Thyroid gland (tissue), 4 donors: ENCODE measurements around the gene AVPI1. TPM values are rescaled to one million over a fixed set of nuclear protein-coding genes. Genes with fewer than 3 reads are reported as not detected.
A peak's percentile ranks its signal among the peaks of the same experiment; 100 is the strongest.

Source experiments
- DNase-seq, 2 donors: peaks; one replicate each; pipeline ENCODE4 v3.0.0-alpha.2; 2019
- H3K27ac ChIP-seq, 3 donors: fragments of 200-600 bp; sonication (generic); 1 replicate in 2 of 3; 2 replicates in 1 of 3; pipeline ENCODE4 v1.5.1; 2016 to 2019; ENCODE audit warnings: mild to moderate bottlenecking in 1 of 3, moderate library complexity in 1 of 3
- H3K27me3 ChIP-seq: fragments of 200-600 bp; sonication (generic); one replicate; pipeline ENCODE4 v1.5.1; 2019
- H3K36me3 ChIP-seq, 2 donors: fragments of 200-600 bp; sonication (generic); one replicate each; pipeline ENCODE4 v1.5.1; 2016 to 2019
- H3K4me1 ChIP-seq, 2 donors: fragments of 200-600 bp; sonication (generic); one replicate each; pipeline ENCODE4 v1.5.1; 2017 to 2019
- H3K4me3 ChIP-seq, 3 donors: fragments of 200-600 bp; sonication (generic); replicated peaks in 1 of 3; 1 replicate in 2 of 3; 2 replicates in 1 of 3; pipeline ENCODE4 v1.5.1; 2016; ENCODE audit warnings: mild to moderate bottlenecking in 1 of 3
- H3K9me3 ChIP-seq: fragments of 200-600 bp; sonication (generic); one replicate; pipeline ENCODE4 v1.5.1; 2017
- CTCF ChIP-seq, 6 experiments: fragments of 200-600 bp in 3 of 6; fragments of 450-650 bp in 3 of 6; sonication (generic) in 3 of 6; IDR thresholded peaks; one replicate each; pipeline ENCODE4 v1.5.1; 2016 to 2019; ENCODE audit warnings: antibody characterized with exemption in 6 of 6, mild to moderate bottlenecking in 2 of 6, inconsistent platforms in 1 of 6, moderate library complexity in 1 of 6
- POLR2A ChIP-seq, 2 donors: fragments of 450-650 bp; IDR thresholded peaks; one replicate each; pipeline ENCODE4 v1.6.1; 2017; ENCODE audit warnings: antibody characterized with exemption in 2 of 2, mild to moderate bottlenecking in 2 of 2, moderate library complexity in 1 of 2
- WGBS, 2 donors: methylation state at CpG; one replicate each; pipeline ENCODE4 v1.1.5; 2017; 5-methylcytosine and 5-hydroxymethylcytosine counted together
- intact Hi-C: fragments of 100-400 bp; cut with DNase I; formaldehyde crosslinking; loops from one replicate; pipeline ENCODE4 v1.15.1; 2023
- total RNA-seq, 4 donors: library from RNA; depleted of rRNA; stranded (reverse); fragments of >200 nt; gene quantifications; one replicate each; pipeline ENCODE4 v1.2.3, GENCODE V29; 2016

AVPI1 gene
- total RNA-seq, 4 donors from 2014 or later = 6.7 to 17.8 (median 11.2) TPM

GRCh38 chr10:97632949-97633884 lies 53.8 kb downstream of the AVPI1 start, which contains the start of gene MORN4:
Gene MORN4, minus strand, starts transcription at chr10:97633500. Its CDS starts 13,847 bp downstream, at chr10:97619653.
- peak; percentile 95 to 96 for DNase-seq
- intact Hi-C loops = no loop called here
- Histone ChIP-seq H3K27me3 (no peaks in the 10 kb centered on the region), H3K36me3 (no peaks in the 10 kb centered on the region), H3K27ac (peak within 1 kb of the TSS in 2 of 3 donors; percentile 26 to 62), H3K4me3 (peak within 1 kb of the TSS; percentile 21 to 66 (median 26)), H3K9me3 (no peaks in the 10 kb centered on the region), H3K4me1 (peaks cover 0 to 6% of the 10 kb centered on the region in 2 donors)
- TF ChIP-seq CTCF (IDR thresholded peaks at IDR 0.05) (no peak), POLR2A (IDR thresholded peaks at IDR 0.05) (peak in 1 of 2 donors; percentile 59)
- WGBS, 2 donors = 7% methylated on average over 26 to 48 of the region's 62 CpGs

GRCh38 chr10:97631098-97631497 lies 55.9 kb downstream of the AVPI1 start:
- Histone ChIP-seq H3K36me3 (no peaks in the 10 kb centered on the region), H3K4me1 (peaks cover 0 to 6% of the 10 kb centered on the region in 2 donors), H3K9me3 (no peaks in the 10 kb centered on the region), H3K4me3 (no peak overlapping the region), H3K27ac (no peak overlapping the region), H3K27me3 (no peaks in the 10 kb centered on the region)
- intact Hi-C loops = no loop called here
- no peak for TF ChIP-seq CTCF (IDR thresholded peaks at IDR 0.05)
- TF ChIP-seq POLR2A (IDR thresholded peaks at IDR 0.05) = no peak
- no peak for DNase-seq

- H3K27me3 ChIP-seq = no peaks in the 10 kb centered on the region
- WGBS, 2 donors = 94 to 97% methylated on average over 5 of the region's 5 CpGs
- TF ChIP-seq CTCF (IDR thresholded peaks at IDR 0.05) (no peak), POLR2A (IDR thresholded peaks at IDR 0.05) (no peak)
- intact Hi-C loops = no loop called here
- no peaks in the 10 kb centered on the region for H3K9me3 ChIP-seq
- peaks cover 0 to 6% of the 10 kb centered on the region in 2 donors for H3K4me1 ChIP-seq
- no peaks in the 10 kb centered on the region for H3K36me3 ChIP-seq
- H3K27ac ChIP-seq = no peak overlapping the region
- DNase-seq = no peak
- no peak overlapping the region for H3K4me3 ChIP-seq
Observed at GRCh38 chr10:97629289-97629688, 57.8 kb downstream of the AVPI1 start.

GRCh38 chr10:97628228-97628627 lies 58.8 kb downstream of the AVPI1 start:
- intact Hi-C loops = no loop called here

More at GRCh38 chr10:97628228-97628627, 58.8 kb downstream of the AVPI1 start:
- no peaks in the 10 kb centered on the region for H3K9me3 ChIP-seq
- no peaks in the 10 kb centered on the region for H3K27me3 ChIP-seq
- 91 to 93% methylated on average over 3 of the region's 3 CpGs for WGBS, 2 donors
- H3K4me3 ChIP-seq = no peak overlapping the region
- TF ChIP-seq POLR2A (IDR thresholded peaks at IDR 0.05) = no peak
- TF ChIP-seq CTCF (IDR thresholded peaks at IDR 0.05) = no peak
- H3K27ac ChIP-seq = no peak overlapping the region
- H3K4me1 ChIP-seq = peaks cover 0 to 6% of the 10 kb centered on the region in 2 donors
- no peak for DNase-seq
- H3K36me3 ChIP-seq = no peaks in the 10 kb centered on the region
